Activated naive CD8-positive, alpha-beta T cell (primary cell): ENCODE results near the gene EXOC4.

Experiments used
- H3K27ac Mint-ChIP-seq: one replicate; pipeline ENCODE4 v1.8.0; 2021; ENCODE audit warnings: mixed read lengths
- H3K27me3 Mint-ChIP-seq: one replicate; pipeline ENCODE4 v1.8.0; 2021; ENCODE audit warnings: mixed read lengths
- H3K36me3 Mint-ChIP-seq: one replicate; pipeline ENCODE4 v1.8.0; 2021; ENCODE audit warnings: mixed read lengths
- H3K4me1 Mint-ChIP-seq: one replicate; pipeline ENCODE4 v1.8.0; 2021; ENCODE audit warnings: low read depth, mixed read lengths
- H3K4me3 Mint-ChIP-seq: one replicate; pipeline ENCODE4 v1.8.0; 2021; ENCODE audit warnings: mild to moderate bottlenecking, mixed read lengths
- H3K9me3 Mint-ChIP-seq: one replicate; pipeline ENCODE4 v1.8.0; 2021; ENCODE audit warnings: low read depth, mixed read lengths

The EXOC4 gene

GRCh38 chr7:133510326-133511055, 257.6 kb downstream of the EXOC4 start:
- Mint-ChIP-seq H3K4me1 (no peaks in the 10 kb centered on the region), H3K27ac (no peak overlapping the region), H3K9me3 (no peaks in the 10 kb centered on the region), H3K36me3 (peaks cover 25% of the 10 kb centered on the region), H3K27me3 (no peaks in the 10 kb centered on the region), H3K4me3 (no peak overlapping the region)

GRCh38 chr7:133511252-133511651, 258.4 kb downstream of the EXOC4 start:
- H3K27me3 Mint-ChIP-seq = no peaks in the 10 kb centered on the region
- H3K27ac Mint-ChIP-seq = no peak overlapping the region
- H3K9me3 Mint-ChIP-seq = no peaks in the 10 kb centered on the region
- peaks cover 26% of the 10 kb centered on the region for H3K36me3 Mint-ChIP-seq
- no peak overlapping the region for H3K4me3 Mint-ChIP-seq
- H3K4me1 Mint-ChIP-seq = no peaks in the 10 kb centered on the region

- Mint-ChIP-seq H3K4me3 (no peak overlapping the region), H3K4me1 (no peaks in the 10 kb centered on the region), H3K27me3 (no peaks in the 10 kb centered on the region), H3K36me3 (peaks cover 29% of the 10 kb centered on the region), H3K9me3 (no peaks in the 10 kb centered on the region), H3K27ac (no peak overlapping the region)
Observed at GRCh38 chr7:133511708-133512107, 258.8 kb downstream of the EXOC4 start.

GRCh38 chr7:133512560-133512959, 259.7 kb downstream of the EXOC4 start:
- Mint-ChIP-seq H3K4me1 (no peaks in the 10 kb centered on the region), H3K4me3 (no peak overlapping the region), H3K36me3 (peaks cover 32% of the 10 kb centered on the region), H3K27ac (no peak overlapping the region), H3K9me3 (no peaks in the 10 kb centered on the region), H3K27me3 (no peaks in the 10 kb centered on the region)

- Mint-ChIP-seq H3K36me3 (peaks cover 32% of the 10 kb centered on the region), H3K27me3 (no peaks in the 10 kb centered on the region), H3K27ac (no peak overlapping the region), H3K9me3 (peaks cover 4% of the 10 kb centered on the region), H3K4me3 (no peak overlapping the region), H3K4me1 (no peaks in the 10 kb centered on the region)
Observed at GRCh38 chr7:133513608-133514007, 260.7 kb downstream of the EXOC4 start.

GRCh38 chr7:133514551-133514950, 261.7 kb downstream of the EXOC4 start:
- Mint-ChIP-seq H3K4me3 (no peak overlapping the region), H3K9me3 (peaks cover 4% of the 10 kb centered on the region), H3K27me3 (no peaks in the 10 kb centered on the region), H3K27ac (no peak overlapping the region), H3K4me1 (no peaks in the 10 kb centered on the region), H3K36me3 (peaks cover 30% of the 10 kb centered on the region)

- Mint-ChIP-seq H3K4me3 (no peak overlapping the region), H3K9me3 (peaks cover 9% of the 10 kb centered on the region), H3K27ac (no peak overlapping the region), H3K36me3 (peaks cover 24% of the 10 kb centered on the region), H3K27me3 (no peaks in the 10 kb centered on the region), H3K4me1 (no peaks in the 10 kb centered on the region)
Observed at GRCh38 chr7:133517766-133518165, 264.9 kb downstream of the EXOC4 start.

- Mint-ChIP-seq H3K27ac (no peak overlapping the region), H3K36me3 (peaks cover 23% of the 10 kb centered on the region), H3K4me1 (no peaks in the 10 kb centered on the region), H3K27me3 (no peaks in the 10 kb centered on the region), H3K4me3 (no peak overlapping the region), H3K9me3 (peaks cover 9% of the 10 kb centered on the region)
Observed at GRCh38 chr7:133518718-133519117, 265.8 kb downstream of the EXOC4 start.

GRCh38 chr7:133520248-133520647, 267.4 kb downstream of the EXOC4 start:
- peaks cover 22% of the 10 kb centered on the region for H3K36me3 Mint-ChIP-seq
- no peaks in the 10 kb centered on the region for H3K27me3 Mint-ChIP-seq
- H3K4me3 Mint-ChIP-seq = no peak overlapping the region
- peaks cover 9% of the 10 kb centered on the region for H3K9me3 Mint-ChIP-seq
- H3K27ac Mint-ChIP-seq = no peak overlapping the region
- peaks cover 4% of the 10 kb centered on the region for H3K4me1 Mint-ChIP-seq

GRCh38 chr7:133522501-133522900, 269.6 kb downstream of the EXOC4 start:
- peaks cover 9% of the 10 kb centered on the region for H3K9me3 Mint-ChIP-seq
- H3K36me3 Mint-ChIP-seq = peaks cover 19% of the 10 kb centered on the region
- H3K27ac Mint-ChIP-seq = no peak overlapping the region
- no peaks in the 10 kb centered on the region for H3K27me3 Mint-ChIP-seq
- peaks cover 4% of the 10 kb centered on the region for H3K4me1 Mint-ChIP-seq
- no peak overlapping the region for H3K4me3 Mint-ChIP-seq

- Mint-ChIP-seq H3K4me3 (no peak overlapping the region), H3K27ac (no peak overlapping the region), H3K4me1 (peaks cover 4% of the 10 kb centered on the region), H3K9me3 (no peaks in the 10 kb centered on the region), H3K27me3 (no peaks in the 10 kb centered on the region), H3K36me3 (peaks cover 11% of the 10 kb centered on the region)
Observed at GRCh38 chr7:133528796-133529195, 275.9 kb downstream of the EXOC4 start.

GRCh38 chr7:133529861-133530260, 277.0 kb downstream of the EXOC4 start:
- Mint-ChIP-seq H3K4me3 (no peak overlapping the region), H3K27ac (no peak overlapping the region), H3K9me3 (no peaks in the 10 kb centered on the region), H3K4me1 (peaks cover under 1% of the 10 kb centered on the region), H3K27me3 (no peaks in the 10 kb centered on the region), H3K36me3 (peaks cover 11% of the 10 kb centered on the region)

- Mint-ChIP-seq H3K27ac (no peak overlapping the region), H3K36me3 (peaks cover 11% of the 10 kb centered on the region), H3K4me3 (no peak overlapping the region), H3K27me3 (no peaks in the 10 kb centered on the region), H3K9me3 (no peaks in the 10 kb centered on the region), H3K4me1 (peaks cover 1% of the 10 kb centered on the region)
Observed at GRCh38 chr7:133530682-133531081, 277.8 kb downstream of the EXOC4 start.

- peaks cover 10% of the 10 kb centered on the region for H3K4me1 Mint-ChIP-seq
- peaks cover 12% of the 10 kb centered on the region for H3K36me3 Mint-ChIP-seq
- H3K27me3 Mint-ChIP-seq = no peaks in the 10 kb centered on the region
- H3K4me3 Mint-ChIP-seq = no peak overlapping the region
- no peak overlapping the region for H3K27ac Mint-ChIP-seq
- no peaks in the 10 kb centered on the region for H3K9me3 Mint-ChIP-seq
Observed at GRCh38 chr7:133534816-133535215, 281.9 kb downstream of the EXOC4 start.

GRCh38 chr7:133535308-133535707, 282.4 kb downstream of the EXOC4 start:
- no peaks in the 10 kb centered on the region for H3K27me3 Mint-ChIP-seq
- no peaks in the 10 kb centered on the region for H3K9me3 Mint-ChIP-seq
- no peak overlapping the region for H3K27ac Mint-ChIP-seq
- peaks cover 10% of the 10 kb centered on the region for H3K4me1 Mint-ChIP-seq
- no peak overlapping the region for H3K4me3 Mint-ChIP-seq
- H3K36me3 Mint-ChIP-seq = peaks cover 12% of the 10 kb centered on the region

- no peaks in the 10 kb centered on the region for H3K27me3 Mint-ChIP-seq
- H3K27ac Mint-ChIP-seq = no peak overlapping the region
- H3K4me3 Mint-ChIP-seq = no peak overlapping the region
- H3K36me3 Mint-ChIP-seq = peaks cover 9% of the 10 kb centered on the region
- H3K9me3 Mint-ChIP-seq = no peaks in the 10 kb centered on the region
- H3K4me1 Mint-ChIP-seq = peaks cover 10% of the 10 kb centered on the region
Observed at GRCh38 chr7:133536450-133536849, 283.6 kb downstream of the EXOC4 start.
